Loucy (cell line): ENCODE measurements around the gene CDC42BPA.

ENCODE experiments used
- H2AFZ ChIP-seq: fragments of 200-600 bp; sonication (generic); 2 replicates; pipeline ENCODE4 v1.6.0; 2016; ENCODE audit warnings: antibody characterized with exemption, mild to moderate bottlenecking, low read length, moderate library complexity
- H3F3A ChIP-seq: fragments of 200-600 bp; 2 replicates; pipeline ENCODE4 v1.6.0; 2016; ENCODE audit warnings: antibody characterized with exemption, low read depth, mild to moderate bottlenecking
- H3K27me3 ChIP-seq: fragments of 200-600 bp; sonication (generic); 2 replicates; pipeline ENCODE4 v1.6.1; 2014; ENCODE audit warnings: low read length, mild to moderate bottlenecking; ENCODE audit not compliant: insufficient read depth, poor library complexity, severe bottlenecking
- H3K36me3 ChIP-seq: fragments of 200-600 bp; sonication (generic); 2 replicates; pipeline ENCODE4 v1.6.1; 2016; ENCODE audit warnings: low read length; ENCODE audit not compliant: insufficient read depth
- H3K4me1 ChIP-seq: fragments of 200-600 bp; sonication (generic); 2 replicates; pipeline ENCODE4 v1.5.1; 2014; ENCODE audit warnings: low read length, mild to moderate bottlenecking; ENCODE audit not compliant: insufficient read depth, poor library complexity, severe bottlenecking
- H3K4me2 ChIP-seq: fragments of 200-600 bp; sonication (generic); 2 replicates; pipeline ENCODE4 v1.6.0; 2014; ENCODE audit warnings: antibody characterized with exemption, low read length, low read depth, mild to moderate bottlenecking; ENCODE audit not compliant: poor library complexity, severe bottlenecking
- H3K4me3 ChIP-seq: fragments of 200-600 bp; sonication (generic); 2 replicates; pipeline ENCODE4 v1.5.1; 2014; ENCODE audit warnings: low read length, mild to moderate bottlenecking, mixed read lengths; ENCODE audit not compliant: poor library complexity, severe bottlenecking
- H3K79me2 ChIP-seq: fragments of 200-600 bp; sonication (generic); 2 replicates; pipeline ENCODE4 v1.6.1; 2014; ENCODE audit warnings: low read length; ENCODE audit not compliant: insufficient read depth
- H3K9ac ChIP-seq: fragments of 200-600 bp; sonication (generic); 2 replicates; pipeline ENCODE4 v1.6.0; 2014; ENCODE audit warnings: mild to moderate bottlenecking, low read depth, low read length, moderate library complexity; ENCODE audit not compliant: poor library complexity, severe bottlenecking
- H3K9me2 ChIP-seq: fragments of 200-600 bp; sonication (generic); replicated peaks from 2 replicates; pipeline ENCODE4 v1.6.1; 2016; ENCODE audit warnings: low read depth, low read length, mixed read lengths
- H3K9me3 ChIP-seq: fragments of 200-600 bp; sonication (generic); 2 replicates; pipeline ENCODE4 v1.6.1; 2014; ENCODE audit warnings: mild to moderate bottlenecking, antibody characterized with exemption, low read length, low read depth; ENCODE audit not compliant: insufficient read depth
- H4K20me1 ChIP-seq: fragments of 200-600 bp; sonication (generic); 2 replicates; pipeline ENCODE4 v1.6.0; 2014; ENCODE audit warnings: antibody characterized with exemption, low read length, mild to moderate bottlenecking; ENCODE audit not compliant: insufficient read depth, poor library complexity, severe bottlenecking
- EZH2phosphoT487 ChIP-seq: fragments of 200-600 bp; IDR thresholded peaks from 2 replicates; pipeline ENCODE4 v1.6.1; 2018; ENCODE audit warnings: antibody characterized with exemption, mild to moderate bottlenecking, moderate library complexity, borderline replicate concordance
- TF ChIP-seq, protein P1 (sequence below): fragments of 200-600 bp; sonication (generic); conservative IDR thresholded peaks from 2 replicates; pipeline ENCODE4 v1.5.1; 2014; ENCODE audit warnings: mild to moderate bottlenecking, antibody characterized with exemption, low read length

The CDC42BPA gene

GRCh38 chr1:227065311-227065710 is 253.0 kb downstream of the CDC42BPA start:
- H4K20me1 ChIP-seq = no peaks in the 10 kb centered on the region
- no peaks in the 10 kb centered on the region for H3F3A ChIP-seq
- H3K4me2 ChIP-seq = no peak overlapping the region
- no peak overlapping the region for H3K4me3 ChIP-seq
- TF ChIP-seq, protein P1, sequence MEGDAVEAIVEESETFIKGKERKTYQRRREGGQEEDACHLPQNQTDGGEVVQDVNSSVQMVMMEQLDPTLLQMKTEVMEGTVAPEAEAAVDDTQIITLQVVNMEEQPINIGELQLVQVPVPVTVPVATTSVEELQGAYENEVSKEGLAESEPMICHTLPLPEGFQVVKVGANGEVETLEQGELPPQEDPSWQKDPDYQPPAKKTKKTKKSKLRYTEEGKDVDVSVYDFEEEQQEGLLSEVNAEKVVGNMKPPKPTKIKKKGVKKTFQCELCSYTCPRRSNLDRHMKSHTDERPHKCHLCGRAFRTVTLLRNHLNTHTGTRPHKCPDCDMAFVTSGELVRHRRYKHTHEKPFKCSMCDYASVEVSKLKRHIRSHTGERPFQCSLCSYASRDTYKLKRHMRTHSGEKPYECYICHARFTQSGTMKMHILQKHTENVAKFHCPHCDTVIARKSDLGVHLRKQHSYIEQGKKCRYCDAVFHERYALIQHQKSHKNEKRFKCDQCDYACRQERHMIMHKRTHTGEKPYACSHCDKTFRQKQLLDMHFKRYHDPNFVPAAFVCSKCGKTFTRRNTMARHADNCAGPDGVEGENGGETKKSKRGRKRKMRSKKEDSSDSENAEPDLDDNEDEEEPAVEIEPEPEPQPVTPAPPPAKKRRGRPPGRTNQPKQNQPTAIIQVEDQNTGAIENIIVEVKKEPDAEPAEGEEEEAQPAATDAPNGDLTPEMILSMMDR = no peak
- no peak for TF ChIP-seq EZH2phosphoT487
- no peaks in the 10 kb centered on the region for H3K9me2 ChIP-seq
- no peaks in the 10 kb centered on the region for H3K27me3 ChIP-seq
- H3K4me1 ChIP-seq = no peaks in the 10 kb centered on the region
- H3K36me3 ChIP-seq = no peaks in the 10 kb centered on the region
- H3K9me3 ChIP-seq = no peaks in the 10 kb centered on the region
- no peak overlapping the region for H3K9ac ChIP-seq
- H3K79me2 ChIP-seq = no peaks in the 10 kb centered on the region
- no peak overlapping the region for H2AFZ ChIP-seq

GRCh38 chr1:227062306-227062705 is 256.0 kb downstream of the CDC42BPA start:
- H3K27me3 ChIP-seq = no peaks in the 10 kb centered on the region
- no peaks in the 10 kb centered on the region for H3K79me2 ChIP-seq
- H3F3A ChIP-seq = no peaks in the 10 kb centered on the region
- no peaks in the 10 kb centered on the region for H3K9me2 ChIP-seq
- H3K9me3 ChIP-seq = no peaks in the 10 kb centered on the region
- no peak overlapping the region for H3K9ac ChIP-seq
- H3K4me2 ChIP-seq = no peak overlapping the region
- H3K4me3 ChIP-seq = no peak overlapping the region
- no peak overlapping the region for H2AFZ ChIP-seq
- H3K36me3 ChIP-seq = no peaks in the 10 kb centered on the region
- H3K4me1 ChIP-seq = no peaks in the 10 kb centered on the region
- no peak for TF ChIP-seq EZH2phosphoT487
- TF ChIP-seq, protein P1 = no peak
- H4K20me1 ChIP-seq = no peaks in the 10 kb centered on the region

DNA sequence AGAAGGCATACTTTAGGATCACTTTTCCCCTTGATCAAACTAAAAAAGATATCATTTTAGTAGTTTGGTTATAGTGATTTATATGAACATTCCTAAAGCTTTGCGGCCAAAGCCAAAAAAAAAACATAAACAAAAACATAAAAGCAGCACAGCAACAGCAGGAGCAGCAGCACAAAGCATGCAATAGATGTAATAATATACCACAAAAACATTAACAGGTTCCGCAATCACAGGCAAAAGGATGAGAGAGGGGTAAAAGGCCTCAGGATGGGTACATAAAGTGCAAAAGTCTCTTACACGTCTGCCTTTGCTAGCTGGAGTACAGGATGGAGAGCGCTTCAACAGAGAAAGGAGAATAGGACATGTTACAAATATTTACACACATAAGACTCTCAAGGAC is 259.2 kb downstream of the CDC42BPA start:
- H3K79me2 ChIP-seq = no peaks in the 10 kb centered on the region
- TF ChIP-seq, protein P1 = no peak
- TF ChIP-seq EZH2phosphoT487 = no peak
- H3K27me3 ChIP-seq = no peaks in the 10 kb centered on the region
- no peak overlapping the region for H3K9ac ChIP-seq
- H3K9me2 ChIP-seq = no peaks in the 10 kb centered on the region
- no peak overlapping the region for H3K4me2 ChIP-seq
- no peak overlapping the region for H2AFZ ChIP-seq
- H3K9me3 ChIP-seq = no peaks in the 10 kb centered on the region
- H4K20me1 ChIP-seq = no peaks in the 10 kb centered on the region
- no peaks in the 10 kb centered on the region for H3K4me1 ChIP-seq
- H3F3A ChIP-seq = no peaks in the 10 kb centered on the region
- H3K36me3 ChIP-seq = no peaks in the 10 kb centered on the region
- H3K4me3 ChIP-seq = no peak overlapping the region
